ENCODE data around the gene TMEM121.

TMEM121 gene

DNA sequence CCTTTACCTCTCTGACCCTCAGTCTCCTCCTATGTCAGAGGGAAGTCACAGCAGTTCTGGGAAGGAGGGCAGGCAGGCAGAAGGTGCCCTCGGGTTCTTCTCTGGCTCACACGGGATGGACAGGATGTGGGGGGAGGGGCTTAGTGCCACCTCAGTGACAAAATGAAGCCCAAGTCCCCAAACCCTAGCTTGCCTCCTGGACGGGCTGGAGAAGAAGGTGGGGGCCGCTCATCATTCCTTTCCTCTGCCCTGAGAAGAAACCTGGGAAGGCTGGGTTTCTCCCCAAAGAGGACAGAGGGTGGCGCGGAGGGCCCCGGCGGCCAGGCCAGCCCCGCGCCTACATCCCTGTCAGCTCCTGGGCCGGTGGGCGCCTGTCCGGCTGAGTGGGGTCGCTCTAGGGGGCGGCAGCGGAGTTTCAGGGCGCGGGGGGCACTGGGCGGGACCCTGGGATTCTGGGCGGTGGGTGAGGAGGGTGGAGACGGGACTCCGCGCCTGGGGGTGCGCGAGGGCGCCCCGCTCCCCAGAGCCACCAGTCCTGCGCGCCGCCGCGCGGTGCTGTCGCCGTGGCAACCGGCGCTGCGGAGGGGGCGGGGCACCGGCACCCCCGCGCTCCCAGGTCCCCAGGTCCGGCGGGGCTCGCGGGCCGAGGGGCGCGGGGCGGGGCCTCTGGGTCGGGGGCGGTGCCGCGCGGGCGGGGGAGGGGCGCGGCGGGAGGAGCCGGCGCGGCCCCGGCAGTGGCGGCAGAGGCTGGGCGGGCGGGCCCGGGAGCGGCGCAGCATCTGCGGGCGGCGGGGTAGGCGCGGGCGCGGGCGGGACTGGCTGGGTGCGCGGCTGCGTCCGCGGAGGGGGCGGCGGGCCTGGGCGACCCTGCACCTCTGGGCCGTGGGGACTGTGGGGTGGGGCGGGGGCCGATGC is at the start of gene TMEM121:
Gene TMEM121, plus strand, starts transcription at position 723 of the 915 bp plus-strand sequence. CDS start 2,252 bp downstream, outside the sequence.
- no peak for DNase-seq (ENCODE audit: low read depth in 2 of 2)

DNA sequence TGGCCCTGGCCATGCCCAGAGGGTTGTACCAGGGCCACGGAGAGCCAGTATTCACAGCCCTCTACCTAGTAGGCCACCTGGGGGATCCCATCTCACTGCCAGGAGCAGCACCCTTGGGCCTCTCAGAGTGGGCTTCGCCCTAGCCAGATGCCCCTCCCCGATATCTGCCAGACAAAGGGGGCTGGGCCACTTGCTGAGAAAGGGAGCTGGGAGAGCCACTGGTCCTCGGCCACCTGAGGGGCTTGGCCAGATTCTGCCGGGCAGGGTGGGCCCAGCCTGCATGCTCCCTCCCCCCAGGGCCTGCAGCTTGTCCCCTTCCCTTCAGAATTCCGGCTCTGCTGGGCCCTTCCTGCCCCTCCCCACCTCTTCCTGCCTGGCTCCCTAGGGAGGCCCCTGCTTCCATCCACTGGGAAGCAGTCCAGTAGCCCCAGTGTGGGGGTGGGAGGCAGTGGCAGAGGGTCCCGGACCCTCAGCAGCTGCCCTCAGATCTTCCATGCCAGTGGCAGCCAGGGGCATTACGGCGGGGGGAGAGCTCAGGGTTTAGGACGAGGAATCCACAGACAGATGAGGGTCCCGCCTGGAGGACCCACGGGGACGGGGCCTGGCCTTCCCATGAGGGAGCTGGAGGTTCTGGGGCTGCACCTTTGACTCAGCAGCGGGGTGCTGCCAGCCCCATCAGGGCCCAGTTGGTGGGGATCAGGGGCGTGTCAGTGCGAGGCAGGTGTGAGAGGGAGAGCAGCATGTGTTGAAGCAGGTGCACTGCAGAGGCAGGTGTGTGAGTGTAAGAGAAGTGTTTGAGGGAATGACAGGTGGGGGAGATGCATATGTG is 49.3 kb upstream of the TMEM121 start:
- DNase-seq (ENCODE audit: low read depth in 2 of 2): no peak

DNA sequence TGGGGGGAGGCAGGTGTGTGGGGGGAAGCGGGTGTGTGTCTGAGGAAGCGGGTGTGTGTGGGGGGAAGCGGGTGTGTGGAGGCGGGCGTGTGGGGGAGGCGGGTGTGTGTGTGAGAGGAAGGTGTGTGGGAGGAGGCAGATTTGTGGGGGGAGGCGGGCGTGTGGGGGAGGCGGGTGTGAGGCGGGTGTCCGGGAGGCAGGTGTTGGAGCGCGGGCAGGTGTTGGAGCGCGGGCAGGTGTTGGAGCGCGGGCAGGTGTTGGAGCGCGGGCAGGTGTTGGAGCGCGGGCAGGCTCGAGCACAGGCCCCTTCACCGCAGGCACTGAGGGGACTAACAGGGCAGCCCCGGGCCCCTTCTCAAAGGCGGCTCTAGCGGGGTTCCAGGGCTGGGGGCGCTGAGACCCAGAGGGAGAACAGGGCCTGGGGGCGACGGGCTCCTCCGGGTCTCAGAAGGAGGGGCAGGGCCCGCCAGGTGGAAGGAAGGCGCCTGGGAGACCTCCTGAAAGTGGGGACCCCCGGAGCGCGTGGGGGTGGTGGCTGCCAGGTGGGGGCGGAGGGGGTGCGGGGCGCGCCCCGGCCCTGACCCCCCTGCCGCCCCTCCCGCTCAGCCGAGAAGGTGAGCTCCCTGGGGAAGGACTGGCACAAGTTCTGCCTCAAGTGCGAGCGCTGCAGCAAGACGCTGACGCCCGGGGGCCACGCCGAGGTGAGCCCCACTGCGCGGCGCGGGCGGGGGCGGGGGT is 48.6 kb upstream of the TMEM121 start:
- peak in 1 of 2 donors; percentile 53 for DNase-seq (ENCODE audit: low read depth in 2 of 2)

DNA sequence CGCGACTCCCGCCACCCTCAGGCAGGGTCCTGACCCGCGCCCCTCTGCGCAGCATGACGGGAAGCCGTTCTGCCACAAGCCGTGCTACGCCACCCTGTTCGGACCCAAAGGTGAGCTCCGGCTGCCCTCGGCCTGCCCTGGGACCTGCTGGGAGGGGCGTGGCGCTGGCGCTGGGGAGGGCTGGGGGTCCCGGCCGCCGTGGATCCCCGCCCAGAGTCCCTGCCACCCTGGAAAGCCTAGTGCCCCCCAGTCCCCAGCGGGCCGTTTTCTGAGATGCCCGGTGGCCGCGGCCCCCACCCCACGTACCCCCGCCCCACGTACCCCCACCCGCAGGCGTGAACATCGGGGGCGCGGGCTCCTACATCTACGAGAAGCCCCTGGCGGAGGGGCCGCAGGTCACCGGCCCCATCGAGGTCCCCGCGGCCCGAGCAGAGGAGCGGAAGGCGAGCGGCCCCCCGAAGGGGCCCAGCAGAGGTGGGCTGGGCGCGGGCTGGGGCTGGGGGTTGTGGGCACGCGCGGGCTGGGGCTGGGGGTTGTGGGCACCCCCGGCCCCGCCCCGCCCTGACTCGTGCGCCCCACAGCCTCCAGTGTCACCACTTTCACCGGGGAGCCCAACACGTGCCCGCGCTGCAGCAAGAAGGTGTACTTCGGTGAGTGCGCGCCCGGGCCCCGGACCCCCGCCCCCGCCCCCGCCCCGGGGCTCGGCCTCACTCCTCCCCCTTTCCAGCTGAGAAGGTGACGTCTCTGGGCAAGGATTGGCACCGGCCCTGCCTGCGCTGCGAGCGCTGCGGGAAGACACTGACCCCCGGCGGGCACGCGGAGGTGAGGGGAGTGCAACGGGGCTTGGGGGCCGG is 47.8 kb upstream of the TMEM121 start:
- no peak for DNase-seq (ENCODE audit: low read depth in 2 of 2)

DNA sequence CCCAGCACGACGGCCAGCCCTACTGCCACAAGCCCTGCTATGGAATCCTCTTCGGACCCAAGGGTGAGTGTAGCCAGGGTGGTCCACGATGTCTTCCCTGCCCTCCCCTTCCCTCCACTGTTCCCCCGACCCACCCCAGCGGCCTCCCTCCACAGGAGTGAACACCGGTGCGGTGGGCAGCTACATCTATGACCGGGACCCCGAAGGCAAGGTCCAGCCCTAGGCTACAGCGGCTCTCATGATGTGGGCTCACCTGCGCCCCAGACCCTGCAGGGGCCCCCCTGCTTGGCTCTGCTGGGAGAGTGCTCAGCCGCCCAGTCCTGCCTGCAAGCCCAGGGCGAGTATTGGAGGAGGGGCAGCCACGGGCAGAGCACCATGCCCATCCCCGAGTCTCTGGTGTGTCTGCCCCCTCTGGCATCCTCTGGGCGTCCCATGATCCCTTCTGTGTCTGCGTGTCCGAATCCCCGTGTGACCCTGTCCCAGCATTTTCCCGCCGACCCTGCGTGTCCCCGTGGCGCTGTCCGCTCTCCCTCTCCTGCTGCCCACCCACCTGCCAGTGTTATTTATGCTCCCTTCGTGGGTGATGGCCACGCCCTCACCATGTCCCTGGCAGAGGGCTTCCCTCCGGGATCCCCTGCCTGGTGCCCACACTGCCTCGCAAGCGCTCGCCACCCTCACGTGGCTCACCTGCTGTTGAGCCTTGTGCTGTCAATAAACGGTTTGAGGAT is 46.8 kb upstream of the TMEM121 start:
- no peak for DNase-seq (ENCODE audit: low read depth in 2 of 2)

DNA sequence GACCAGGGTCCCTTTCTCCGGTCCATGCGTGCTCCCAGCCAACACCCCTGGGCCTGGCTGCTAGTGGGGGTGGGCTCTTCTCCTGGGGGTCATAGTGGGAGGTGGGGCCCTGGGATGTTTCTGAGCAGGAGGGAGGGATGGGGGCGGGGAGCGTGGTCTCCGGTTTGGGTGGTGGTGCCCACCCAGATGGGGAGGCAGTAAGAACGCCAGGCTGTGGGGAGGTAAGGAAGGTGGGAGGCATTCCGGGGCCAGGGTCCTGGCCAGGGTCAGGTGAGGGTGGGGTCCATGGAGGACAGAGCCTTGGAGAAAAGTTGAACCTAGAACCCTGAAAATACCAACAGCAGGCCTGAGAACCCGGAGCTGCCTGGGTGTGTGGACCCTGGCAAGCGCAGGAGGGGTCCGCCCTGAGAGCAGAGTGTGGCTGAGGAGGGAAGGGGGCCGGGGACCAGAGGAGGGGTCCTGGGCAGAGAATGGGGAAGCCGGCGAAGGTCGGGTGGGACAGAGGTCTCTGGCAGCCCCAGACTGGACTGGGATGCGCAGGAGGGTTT is 46.1 kb upstream of the TMEM121 start:
- DNase-seq (ENCODE audit: low read depth in 2 of 2): no peak

DNA sequence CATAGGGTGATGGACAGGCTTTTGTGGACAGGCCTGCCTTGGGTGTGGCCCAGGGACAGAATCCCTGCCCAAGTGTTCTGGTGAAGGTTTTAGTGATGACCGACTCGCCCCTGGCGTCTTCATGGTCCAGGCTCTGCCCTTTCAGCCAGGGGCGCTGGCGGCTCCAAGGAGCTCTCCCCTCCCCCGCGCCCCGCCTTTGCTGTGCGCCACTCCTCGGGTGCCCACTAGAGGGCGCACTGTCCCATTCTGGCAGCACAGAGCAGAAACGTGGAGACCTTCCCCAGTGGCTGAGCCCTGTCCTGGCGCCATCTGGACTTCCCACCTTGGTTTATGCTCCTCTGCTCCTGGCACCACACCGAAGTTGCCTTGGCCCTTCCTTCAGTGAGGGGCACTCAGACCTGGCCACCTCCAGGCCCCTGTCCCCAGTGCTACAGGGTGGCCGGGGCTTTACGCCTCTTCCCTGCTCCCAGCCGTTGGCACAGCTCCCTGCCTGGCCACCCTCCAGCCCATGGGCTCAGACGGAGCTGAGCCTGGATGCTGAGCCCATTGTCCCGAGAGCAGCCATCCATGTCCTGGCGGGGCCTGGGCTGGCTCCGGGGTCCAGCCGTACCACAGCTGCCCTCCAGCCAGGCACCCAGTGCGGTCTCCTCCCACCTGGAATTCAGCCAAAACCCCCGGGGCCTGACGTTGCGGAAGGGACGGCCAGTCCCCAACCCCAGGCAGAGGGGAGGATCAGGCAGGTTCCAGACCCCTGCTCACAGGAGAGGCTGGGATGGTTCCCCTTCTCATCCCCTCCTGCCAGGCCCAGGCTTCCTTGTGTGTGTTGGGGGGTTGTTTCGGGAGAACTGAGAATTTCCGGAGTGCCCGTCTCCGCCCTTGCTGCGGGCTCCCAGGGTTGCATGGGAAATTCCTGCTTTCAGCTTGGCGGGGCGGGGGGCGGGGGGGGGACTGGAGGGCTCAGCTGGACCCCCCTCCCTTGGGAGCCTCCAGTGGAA is 45.3 kb upstream of the TMEM121 start:
- DNase-seq (ENCODE audit: low read depth in 2 of 2): peak; percentile 63 to 78

DNA sequence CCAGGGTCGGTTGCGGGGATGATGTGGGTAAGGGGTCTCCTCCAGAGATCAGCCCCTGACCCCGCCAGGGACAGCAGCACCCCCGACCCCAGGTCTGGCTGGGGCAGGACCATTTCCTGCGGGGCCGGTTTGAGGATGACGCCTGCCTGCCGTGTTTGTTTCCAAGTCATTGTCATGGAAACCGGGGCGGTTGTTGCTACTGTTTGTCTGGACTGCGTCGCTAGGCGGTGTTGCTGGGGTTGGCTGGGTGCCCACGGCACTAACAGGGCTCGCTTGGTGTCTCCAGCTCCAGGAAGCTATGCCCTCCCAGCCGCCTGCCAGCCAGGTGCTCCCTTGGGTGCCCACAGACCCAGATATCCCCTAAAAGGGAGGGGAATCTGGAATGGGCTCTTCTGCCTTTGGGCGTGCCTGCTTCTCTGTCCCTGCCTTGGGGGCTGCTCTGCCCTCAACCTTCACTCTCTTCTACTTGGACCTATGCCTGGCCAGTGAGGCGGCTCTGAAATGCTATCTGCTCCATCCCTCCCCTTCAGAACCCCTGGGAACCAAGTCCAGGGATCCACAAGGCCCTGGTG is 44.4 kb upstream of the TMEM121 start:
- DNase-seq (ENCODE audit: low read depth in 2 of 2): peak; percentile 73 to 86

DNA sequence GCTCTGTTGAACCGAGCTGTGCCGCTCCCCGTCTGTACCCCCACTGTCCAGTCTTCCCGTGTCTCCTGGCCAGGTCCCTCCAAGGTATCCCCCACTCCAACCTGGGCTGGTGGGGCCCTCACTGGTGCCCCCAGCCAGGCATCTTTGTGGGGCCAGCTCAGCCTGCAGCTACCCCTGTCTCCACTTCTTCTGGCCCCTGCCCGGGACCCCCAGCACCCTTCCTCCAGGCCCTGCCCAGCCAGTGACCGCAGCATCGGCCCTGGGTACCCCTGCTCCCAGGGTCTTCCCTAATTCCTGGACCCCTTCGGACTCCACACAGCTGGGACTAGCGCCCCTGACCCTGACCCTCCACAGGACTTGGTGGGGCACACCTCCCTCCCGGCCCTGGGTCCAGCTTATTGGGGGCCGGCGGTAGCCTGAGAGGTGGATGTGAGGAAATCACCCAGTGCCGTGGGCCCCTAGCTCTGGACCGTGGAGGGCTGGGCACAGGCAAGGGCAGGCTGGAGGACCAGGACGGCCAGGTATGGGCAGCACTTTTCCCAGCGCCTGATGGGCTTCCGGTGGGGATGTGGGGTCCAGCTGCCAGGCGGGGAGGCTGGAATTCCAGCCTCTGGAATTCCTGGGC is 43.8 kb upstream of the TMEM121 start:
- DNase-seq (ENCODE audit: low read depth in 2 of 2): no peak

DNA sequence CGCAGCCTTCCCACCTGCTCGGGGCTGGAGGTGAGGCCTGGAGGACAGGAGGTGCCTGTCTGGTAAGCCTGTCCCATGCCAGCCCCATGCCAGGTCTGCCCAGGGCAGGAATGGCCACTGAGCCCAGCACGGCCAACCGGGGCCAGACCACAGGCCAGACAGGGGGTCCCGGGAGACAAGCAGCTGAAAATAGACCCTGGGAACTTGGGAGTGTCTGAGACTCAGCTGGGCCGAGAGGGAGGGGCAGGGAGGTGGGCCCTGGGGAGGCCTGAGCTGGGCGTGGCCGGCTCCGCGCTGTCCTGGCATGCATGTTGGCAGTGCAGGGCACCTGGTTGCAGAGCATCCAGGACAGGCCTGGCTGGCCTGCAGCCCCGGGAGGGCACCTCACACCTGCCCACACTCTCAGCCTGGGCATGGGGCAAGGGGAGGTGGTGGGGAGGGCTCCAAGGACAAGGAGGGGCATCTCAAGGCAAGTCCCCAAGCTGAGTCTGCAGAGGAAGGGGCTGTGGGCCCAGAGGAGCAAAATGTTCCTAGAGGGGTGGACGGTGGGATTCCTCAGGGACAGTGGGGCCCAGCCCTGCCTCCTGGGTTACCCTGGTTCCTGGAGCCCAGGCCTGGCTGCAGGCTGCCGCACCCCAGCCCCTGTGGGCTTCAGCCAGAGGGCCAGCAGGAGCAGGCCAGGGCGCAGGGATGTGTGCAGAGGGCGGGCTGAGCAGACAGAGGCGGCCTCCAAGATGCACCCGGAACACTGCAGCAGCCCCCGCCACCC is 42.9 kb upstream of the TMEM121 start:
- DNase-seq (ENCODE audit: low read depth in 2 of 2): no peak

DNA sequence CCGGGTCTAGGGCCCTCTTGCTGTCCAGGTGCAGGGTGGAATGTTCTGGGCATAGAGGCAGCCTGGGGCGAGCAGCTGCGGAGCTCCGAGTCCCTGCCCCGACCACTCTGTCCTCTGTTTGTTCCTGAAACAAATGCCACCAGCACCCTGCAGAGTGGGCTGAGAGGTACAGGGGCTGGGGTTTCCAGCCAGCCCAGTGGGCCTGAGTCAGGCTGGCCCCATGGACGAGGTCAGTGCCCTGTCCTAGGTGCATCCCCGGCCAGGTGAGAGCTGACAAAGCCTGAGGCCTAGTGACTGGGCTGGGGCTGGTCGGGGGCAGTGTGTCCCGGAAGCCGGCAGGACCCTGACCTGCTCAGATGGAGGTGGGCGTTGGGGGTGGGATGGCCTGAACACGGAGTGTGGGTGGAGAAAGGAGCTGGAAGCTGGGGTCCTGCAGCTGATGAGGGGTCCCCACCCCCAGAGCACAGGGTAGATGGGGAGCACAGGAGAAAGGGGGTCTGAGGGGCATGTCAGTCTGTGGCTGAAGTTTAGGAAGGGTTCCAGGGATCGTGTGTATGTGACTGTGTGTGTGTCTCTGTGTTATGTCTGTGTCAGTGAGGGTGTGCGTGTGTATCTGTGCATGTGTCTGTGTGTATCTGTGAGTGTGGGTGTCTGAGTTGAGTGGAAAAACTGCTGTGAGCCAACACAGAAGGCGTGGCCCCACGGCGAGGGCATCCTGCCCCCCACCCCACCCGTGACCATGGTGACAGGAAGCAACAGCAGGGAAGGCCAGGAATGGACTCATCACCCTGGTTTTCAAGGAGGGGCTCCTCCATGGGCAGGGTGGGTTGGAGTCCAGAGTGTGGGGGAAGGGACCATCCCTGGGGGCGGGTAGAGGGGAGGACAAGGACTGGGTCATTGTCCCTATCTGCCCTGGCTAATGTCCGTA is 42.0 kb upstream of the TMEM121 start:
- no peak for DNase-seq (ENCODE audit: low read depth in 2 of 2)

DNA sequence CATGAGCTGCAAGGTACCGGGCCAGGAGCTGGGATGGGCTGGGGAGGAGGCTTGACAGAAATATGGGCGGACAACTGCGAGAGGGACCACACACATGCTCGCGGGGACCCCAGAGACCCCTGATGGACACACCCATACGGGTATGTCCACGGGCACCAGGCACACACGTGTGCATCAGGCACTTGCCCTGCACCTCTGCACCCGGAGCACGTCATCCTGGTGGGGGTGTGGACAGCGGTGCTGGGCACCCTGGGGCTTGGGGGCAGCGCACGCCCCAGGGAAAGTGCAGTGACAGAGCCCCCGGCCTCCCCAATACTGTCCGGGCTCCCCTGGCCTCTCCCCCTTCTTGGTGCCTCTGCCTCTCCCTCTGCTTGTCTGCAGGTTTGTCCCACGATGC is 41.4 kb upstream of the TMEM121 start:
- no peak for DNase-seq (ENCODE audit: low read depth in 2 of 2)

DNA sequence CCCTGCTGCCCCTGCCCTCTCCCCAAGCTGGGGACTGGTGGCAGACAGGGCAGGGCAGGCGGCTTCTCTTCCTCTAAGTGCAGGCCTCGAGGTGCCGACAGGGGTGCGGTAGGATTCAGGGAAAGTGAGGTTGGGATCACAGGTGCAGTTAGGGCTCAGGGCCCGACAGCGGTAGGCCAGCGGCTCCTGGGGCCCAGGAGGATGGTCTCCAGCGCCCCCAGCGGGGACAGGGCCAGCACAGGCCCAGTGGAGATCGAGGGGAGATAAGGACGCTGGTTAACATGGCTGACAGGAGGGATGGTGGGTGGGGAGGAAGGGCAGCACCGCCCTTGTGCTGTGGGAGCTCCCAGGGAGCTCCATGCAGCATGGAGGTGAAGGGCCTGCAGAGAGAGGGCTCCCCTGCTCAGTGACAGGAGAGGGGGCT is 40.6 kb upstream of the TMEM121 start:
- DNase-seq (ENCODE audit: low read depth in 2 of 2): no peak

DNA sequence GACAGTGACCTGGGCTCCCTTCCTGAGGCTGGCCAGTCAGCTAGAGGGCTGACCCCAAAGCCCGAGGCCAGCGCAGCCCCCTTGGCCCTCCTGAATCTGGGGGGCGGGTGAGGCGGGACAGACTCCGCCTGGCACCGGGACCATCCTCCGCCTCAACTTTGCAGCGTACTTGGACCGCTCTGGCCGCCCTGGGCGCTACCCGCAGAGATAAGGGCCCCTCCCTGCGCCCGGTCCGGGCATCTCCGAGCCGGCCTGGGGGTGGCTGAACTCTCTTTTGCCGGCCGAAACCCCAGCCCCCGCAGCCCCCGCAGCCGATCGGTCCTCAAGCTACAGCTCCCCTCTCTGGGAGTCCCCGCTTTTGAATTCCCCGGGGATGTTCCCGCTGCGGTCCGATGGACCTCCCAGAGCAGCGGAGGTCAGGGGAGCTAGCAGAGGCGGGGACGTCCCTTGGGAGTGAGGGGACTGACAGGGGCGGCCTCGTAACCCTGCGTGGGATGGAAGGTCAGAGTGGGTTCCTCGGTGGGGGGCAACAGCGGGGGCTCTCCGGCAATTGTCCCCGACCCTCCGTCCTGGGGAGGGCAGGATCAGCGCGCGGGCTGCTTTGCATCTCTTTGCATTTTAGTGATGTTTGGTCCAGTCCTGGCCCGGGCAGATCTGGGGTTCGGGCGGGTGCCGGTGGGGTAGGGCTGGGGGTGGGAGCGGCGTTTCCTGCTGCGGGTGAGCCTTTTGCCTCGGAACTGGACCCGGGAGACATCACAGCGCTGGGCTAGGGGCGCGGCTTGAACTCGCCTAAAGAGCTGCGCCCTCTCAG is 40.0 kb upstream of the TMEM121 start, which contains the start of gene CRIP1:
Gene CRIP1, plus strand, starts transcription at position 724 of the 811 bp plus-strand sequence. CDS start 374 bp downstream, outside the sequence.
- no peak for DNase-seq (ENCODE audit: low read depth in 2 of 2)

DNA sequence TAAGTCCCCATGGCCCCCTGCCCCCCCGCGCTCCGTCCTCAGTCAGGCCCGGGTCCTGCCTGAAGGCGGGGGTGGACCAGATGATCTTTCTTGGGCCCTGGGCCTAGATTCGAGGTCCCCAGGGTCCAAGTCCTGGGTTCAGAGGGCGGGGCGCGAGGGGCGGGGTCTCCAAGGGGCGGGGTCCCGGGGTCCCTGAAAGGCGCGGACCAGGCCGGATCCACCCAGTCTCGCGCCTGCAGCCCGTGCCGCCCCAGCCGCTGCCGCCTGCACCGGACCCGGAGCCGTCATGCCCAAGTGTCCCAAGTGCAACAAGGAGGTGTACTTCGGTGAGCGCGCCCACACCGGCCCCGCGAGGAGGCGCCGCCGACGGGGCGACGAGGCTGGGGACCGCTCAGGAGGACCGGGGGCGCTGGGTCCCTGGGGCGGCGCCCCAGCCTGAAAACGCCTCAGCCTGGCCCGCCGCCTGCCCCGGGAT is 39.4 kb upstream of the TMEM121 start:
- no peak for DNase-seq (ENCODE audit: low read depth in 2 of 2)
